Neuronal stem cell (in vitro differentiated cells): ENCODE measurements around the gene GLIPR1L1.

Experiments
- DNase-seq: peaks from one replicate; pipeline ENCODE4 v3.0.0-alpha.2; 2013; ENCODE audit warnings: low spot score
- H2AFZ ChIP-seq: one replicate; pipeline ENCODE4 v1.6.1; 2013; ENCODE audit warnings: mild to moderate bottlenecking, low read length, inconsistent platforms
- H2AK5ac ChIP-seq: 2 replicates; pipeline ENCODE4 v1.6.1; 2013; ENCODE audit warnings: low read depth, mild to moderate bottlenecking, inconsistent platforms, low read length, moderate library complexity, mixed read lengths
- H2BK120ac ChIP-seq: 2 replicates; pipeline ENCODE4 v1.6.1; 2013; ENCODE audit warnings: low read depth, mild to moderate bottlenecking, inconsistent platforms, low read length, moderate library complexity, mixed read lengths
- H2BK12ac ChIP-seq: one replicate; pipeline ENCODE4 v1.6.1; 2013; ENCODE audit warnings: low read length, inconsistent platforms
- H2BK15ac ChIP-seq: 2 replicates; pipeline ENCODE4 v1.6.1; 2013; ENCODE audit warnings: mild to moderate bottlenecking, low read length, inconsistent platforms, mixed read lengths
- H2BK5ac ChIP-seq: one replicate; pipeline ENCODE4 v1.6.1; 2013; ENCODE audit warnings: inconsistent platforms, mild to moderate bottlenecking, low read length, moderate library complexity
- H3K14ac ChIP-seq: one replicate; pipeline ENCODE4 v1.6.1; 2013; ENCODE audit warnings: low read length, inconsistent platforms
- H3K18ac ChIP-seq: 2 replicates; pipeline ENCODE4 v1.6.1; 2013; ENCODE audit warnings: low read length, inconsistent platforms
- H3K23ac ChIP-seq: 2 replicates; pipeline ENCODE4 v1.6.1; 2013; ENCODE audit warnings: low read depth, mild to moderate bottlenecking, mixed read lengths, low read length, inconsistent platforms; ENCODE audit not compliant: poor library complexity
- H3K27ac ChIP-seq: replicated peaks from 3 replicates; pipeline ENCODE4 v1.5.1; 2013; ENCODE audit warnings: low read length, inconsistent platforms
- H3K27me3 ChIP-seq, 3 experiments: 2 replicates each; pipeline ENCODE4 v1.6.1; 2013; ENCODE audit warnings: low read length in 3 of 3, mild to moderate bottlenecking in 2 of 3, inconsistent platforms in 1 of 3, low read depth in 1 of 3, mixed read lengths in 1 of 3, moderate library complexity in 1 of 3; ENCODE audit not compliant: control insufficient read depth in 3 of 3, insufficient read depth in 3 of 3
- H3K36me3 ChIP-seq, 2 donors: replicated peaks in 1 of 2; 2 replicates each; pipeline ENCODE4 v1.6.1; 2013; ENCODE audit warnings: low read length in 2 of 2; ENCODE audit not compliant: control insufficient read depth in 2 of 2, insufficient read depth in 2 of 2
- H3K4ac ChIP-seq: 2 replicates; pipeline ENCODE4 v1.6.1; 2013; ENCODE audit warnings: inconsistent platforms, mild to moderate bottlenecking, low read length, moderate library complexity
- H3K4me1 ChIP-seq, 2 donors: 1 replicate in 1 of 2; 2 replicates in 1 of 2; pipeline ENCODE4 v1.6.1; 2013; ENCODE audit warnings: low read length in 2 of 2, low read depth in 1 of 2; ENCODE audit not compliant: control insufficient read depth in 2 of 2, insufficient read depth in 1 of 2
- H3K4me2 ChIP-seq: one replicate; pipeline ENCODE4 v1.6.1; 2013; ENCODE audit warnings: mild to moderate bottlenecking, low read length, inconsistent platforms; ENCODE audit not compliant: insufficient read depth, poor library complexity, severe bottlenecking
- H3K4me3 ChIP-seq, 2 donors: 2 replicates each; pipeline ENCODE4 v1.5.1; 2013; ENCODE audit warnings: low read length in 2 of 2, mild to moderate bottlenecking in 2 of 2, inconsistent platforms in 1 of 2, moderate library complexity in 1 of 2
- H3K79me1 ChIP-seq: one replicate; pipeline ENCODE4 v1.6.1; 2013; ENCODE audit warnings: low read depth, mild to moderate bottlenecking, inconsistent platforms, low read length, moderate library complexity
- H3K9ac ChIP-seq: one replicate; pipeline ENCODE4 v1.6.1; 2013; ENCODE audit warnings: mild to moderate bottlenecking, low read depth, low read length, inconsistent platforms; ENCODE audit not compliant: poor library complexity
- H3K9me3 ChIP-seq, 2 donors: replicated peaks in 1 of 2; 2 replicates each; pipeline versions ENCODE3 to v1.6.1; 2013; ENCODE audit warnings: low read length in 2 of 2, mild to moderate bottlenecking in 2 of 2, inconsistent platforms in 1 of 2, low read depth in 1 of 2, mixed read lengths in 1 of 2, moderate library complexity in 1 of 2; ENCODE audit not compliant: control insufficient read depth in 2 of 2, insufficient read depth in 1 of 2
- H4K8ac ChIP-seq: one replicate; pipeline ENCODE4 v1.6.1; 2013; ENCODE audit warnings: low read depth, mild to moderate bottlenecking, inconsistent platforms, low read length, moderate library complexity
- H4K91ac ChIP-seq: one replicate; pipeline ENCODE4 v1.6.1; 2013; ENCODE audit warnings: low read length, low read depth, mild to moderate bottlenecking, inconsistent platforms; ENCODE audit not compliant: poor library complexity
- WGBS, 2 donors: extraction: QIAGEN DNeasy Blood & Tissue Kit; methylation state at CpG; one replicate each; pipeline ENCODE4 v1.1.7; 2013; ENCODE audit warnings: missing lambda C conversion rate in 2 of 2, mixed read lengths in 1 of 2; ENCODE audit not compliant: insufficient read length in 2 of 2, insufficient replicate concordance in 1 of 2; ENCODE audit errors: extremely low coverage in 2 of 2; 5-methylcytosine and 5-hydroxymethylcytosine counted together

GLIPR1L1 gene

GRCh38 chr12:75409830-75410229 lies 75.4 kb downstream of the GLIPR1L1 start:
- H3K4me1 ChIP-seq, result no peaks in the 10 kb centered on the region
- no peak overlapping the region for H4K91ac ChIP-seq
- no peak for DNase-seq
- H3K9ac ChIP-seq, result no peak overlapping the region
- H3K4ac ChIP-seq, result no peak overlapping the region
- H3K4me3 ChIP-seq, result no peak overlapping the region
- no peaks in the 10 kb centered on the region for H3K27me3 ChIP-seq
- H2AK5ac ChIP-seq, result no peak overlapping the region
- WGBS, 2 donors, result no CpG with 5 or more reads among the region's 2 CpGs
- H3K4me2 ChIP-seq, result no peak overlapping the region
- H3K14ac ChIP-seq, result no peak overlapping the region
- H3K18ac ChIP-seq, result no peak overlapping the region
- H3K23ac ChIP-seq, result no peak overlapping the region
- H3K79me1 ChIP-seq, result no peaks in the 10 kb centered on the region
- no peak overlapping the region for H4K8ac ChIP-seq
- no peak overlapping the region for H2BK120ac ChIP-seq
- H3K9me3 ChIP-seq, result no peaks in the 10 kb centered on the region
- no peak overlapping the region for H2BK5ac ChIP-seq
- no peaks in the 10 kb centered on the region for H3K36me3 ChIP-seq
- no peak overlapping the region for H2BK15ac ChIP-seq
- no peak overlapping the region for H2BK12ac ChIP-seq
- no peak overlapping the region for H3K27ac ChIP-seq
- H2AFZ ChIP-seq, result no peak overlapping the region

GRCh38 chr12:75414671-75415070 lies 80.2 kb downstream of the GLIPR1L1 start:
- Histone ChIP-seq H3K27me3 (no peaks in the 10 kb centered on the region), H3K9ac (no peak overlapping the region), H3K9me3 (no peaks in the 10 kb centered on the region), H3K4me3 (no peak overlapping the region), H2BK12ac (no peak overlapping the region), H3K4me1 (no peaks in the 10 kb centered on the region), H3K23ac (no peak overlapping the region), H4K91ac (no peak overlapping the region), H2AFZ (no peak overlapping the region), H2BK120ac (no peak overlapping the region), H3K79me1 (no peaks in the 10 kb centered on the region), H3K18ac (no peak overlapping the region), H2AK5ac (no peak overlapping the region), H2BK15ac (no peak overlapping the region), H3K27ac (no peak overlapping the region), H3K4ac (no peak overlapping the region), H4K8ac (no peak overlapping the region), H3K4me2 (no peak overlapping the region), H2BK5ac (no peak overlapping the region), H3K36me3 (no peaks in the 10 kb centered on the region), H3K14ac (no peak overlapping the region)
- WGBS, 2 donors, result no CpG with 5 or more reads among the region's 1 CpG
- no peak for DNase-seq

GRCh38 chr12:75419841-75420240 lies 85.4 kb downstream of the GLIPR1L1 start:
- H2BK120ac ChIP-seq, result no peak overlapping the region
- no peak overlapping the region for H2AFZ ChIP-seq
- H3K9ac ChIP-seq, result no peak overlapping the region
- H3K4me3 ChIP-seq, result no peak overlapping the region
- no peak overlapping the region for H2BK12ac ChIP-seq
- H3K14ac ChIP-seq, result no peak overlapping the region
- H3K18ac ChIP-seq, result no peak overlapping the region
- H3K4ac ChIP-seq, result no peak overlapping the region
- no peak overlapping the region for H3K23ac ChIP-seq
- H2BK15ac ChIP-seq, result no peak overlapping the region
- no peak overlapping the region for H3K4me2 ChIP-seq
- no peak overlapping the region for H3K27ac ChIP-seq
- H2BK5ac ChIP-seq, result no peak overlapping the region
- no peaks in the 10 kb centered on the region for H3K36me3 ChIP-seq
- no peak overlapping the region for H4K8ac ChIP-seq
- no CpG with 5 or more reads among the region's 2 CpGs for WGBS, 2 donors
- H4K91ac ChIP-seq, result no peak overlapping the region
- H3K4me1 ChIP-seq, result no peaks in the 10 kb centered on the region
- H3K27me3 ChIP-seq, result no peaks in the 10 kb centered on the region
- no peaks in the 10 kb centered on the region for H3K79me1 ChIP-seq
- DNase-seq, result no peak
- no peak overlapping the region for H2AK5ac ChIP-seq
- no peaks in the 10 kb centered on the region for H3K9me3 ChIP-seq
